OCI-LY7 (cell line): ENCODE results near the gene BAIAP2L2. TPM values are rescaled to one million over a fixed set of nuclear protein-coding genes. Genes with fewer than 3 reads are reported as not detected.

ENCODE experiments used
- BruUV-seq: library from RNA; stranded (reverse); fragments of 400-500 nt; replicated peaks from 2 replicates; lab custom pipeline; 2021; lab: Mats Ljungman, UMichigan
- CTCF ChIA-PET: fragments of 300-600 bp; sonication (Branson Sonifier 250); formaldehyde crosslinking; loops from one replicate; lab custom pipeline; 2022; ENCODE audit warnings: antibody characterized with exemption; ENCODE audit not compliant: unreplicated experiment; lab: Charles Lee
- POLR2A ChIA-PET: fragments of 300-600 bp; sonication (Branson Sonifier 250); formaldehyde crosslinking; loops from one replicate; lab custom pipeline; 2022; ENCODE audit warnings: antibody characterized with exemption; lab: Charles Lee
- DNase-seq: peaks from one replicate; pipeline ENCODE4 v3.0.0-alpha.2; 2015; ENCODE audit warnings: low spot score
- H2AFZ ChIP-seq: fragments of 200-600 bp; sonication (generic), shearing (Covaris generic); 2 replicates; pipeline ENCODE4 v1.6.1; 2014; ENCODE audit warnings: mild to moderate bottlenecking, antibody characterized with exemption, low read length, moderate library complexity
- H3K27ac ChIP-seq: fragments of 200-600 bp; sonication (generic); 2 replicates; pipeline ENCODE4 v1.5.1; 2014; ENCODE audit warnings: mixed run types, low read depth, mild to moderate bottlenecking, moderate library complexity, low read length, inconsistent platforms; ENCODE audit not compliant: poor library complexity, severe bottlenecking
- H3K36me3 ChIP-seq: fragments of 200-600 bp; sonication (generic); 2 replicates; pipeline ENCODE4 v1.6.1; 2014; ENCODE audit warnings: mild to moderate bottlenecking, antibody characterized with exemption, low read length, moderate library complexity, mixed read lengths; ENCODE audit not compliant: insufficient read depth
- H3K4me1 ChIP-seq: fragments of 200-600 bp; sonication (generic); 2 replicates; pipeline ENCODE4 v1.5.1; 2014; ENCODE audit warnings: mild to moderate bottlenecking, low read length; ENCODE audit not compliant: insufficient read depth, poor library complexity, severe bottlenecking
- H3K4me2 ChIP-seq: fragments of 200-600 bp; sonication (generic); 2 replicates; pipeline ENCODE4 v1.6.1; 2014; ENCODE audit warnings: mild to moderate bottlenecking, low read length
- H3K4me3 ChIP-seq: fragments of 200-600 bp; sonication (generic); 2 replicates; pipeline ENCODE4 v1.5.1; 2014; ENCODE audit warnings: mild to moderate bottlenecking, low read depth, low read length; ENCODE audit not compliant: poor library complexity, severe bottlenecking
- H3K79me2 ChIP-seq: fragments of 200-600 bp; sonication (generic); 2 replicates; pipeline ENCODE4 v1.6.1; 2016; ENCODE audit warnings: low read depth, mild to moderate bottlenecking, low read length, moderate library complexity, mixed read lengths; ENCODE audit not compliant: insufficient read depth
- H3K9me2 ChIP-seq: fragments of 200-600 bp; sonication (generic); 2 replicates; pipeline ENCODE4 v1.6.1; 2016; ENCODE audit warnings: mild to moderate bottlenecking, low read length, mixed read lengths; ENCODE audit not compliant: insufficient read depth
- H3K9me3 ChIP-seq: fragments of 200-600 bp; sonication (generic); 2 replicates; pipeline ENCODE4 v1.6.1; 2014; ENCODE audit warnings: mild to moderate bottlenecking, mixed run types, low read length, mixed read lengths
- H4K20me1 ChIP-seq: fragments of 200-600 bp; sonication (generic); 2 replicates; pipeline ENCODE4 v1.6.1; 2014; ENCODE audit warnings: mild to moderate bottlenecking, antibody characterized with exemption, low read length, moderate library complexity, mixed read lengths; ENCODE audit not compliant: insufficient read depth
- EZH2phosphoT487 ChIP-seq: fragments of 200-600 bp; sonication (generic); IDR thresholded peaks from 2 replicates; pipeline ENCODE4 v1.6.1; 2018; ENCODE audit warnings: low read depth, borderline replicate concordance, mild to moderate bottlenecking, mixed run types, antibody characterized with exemption, low read length, moderate library complexity, mixed read lengths
- intact Hi-C: fragments of 100-400 bp; cut with micrococcal nuclease; formaldehyde crosslinking; loops from one replicate; pipeline ENCODE4 v1.10.0; 2022; ENCODE audit not compliant: unreplicated experiment
- total RNA-seq, 2 experiments: library from RNA; depleted of rRNA in 1 of 2; stranded (reverse); fragments of >200 nt in 1 of 2; shearing (Covaris generic) in 1 of 2; gene quantifications; 2 replicates each; pipeline ENCODE4 v1.2.3, GENCODE V29; 2014 to 2022
- TF ChIP-seq, protein P1 (sequence below): fragments of 200-600 bp; sonication (generic); conservative IDR thresholded peaks from 2 replicates; pipeline ENCODE4 v1.5.1; 2014; ENCODE audit warnings: mild to moderate bottlenecking, antibody characterized with exemption, low read length, moderate library complexity, mixed read lengths

BAIAP2L2 gene
- total RNA-seq, 2 experiments from 2014 or later = 0.35 to 1.9 TPM

DNA sequence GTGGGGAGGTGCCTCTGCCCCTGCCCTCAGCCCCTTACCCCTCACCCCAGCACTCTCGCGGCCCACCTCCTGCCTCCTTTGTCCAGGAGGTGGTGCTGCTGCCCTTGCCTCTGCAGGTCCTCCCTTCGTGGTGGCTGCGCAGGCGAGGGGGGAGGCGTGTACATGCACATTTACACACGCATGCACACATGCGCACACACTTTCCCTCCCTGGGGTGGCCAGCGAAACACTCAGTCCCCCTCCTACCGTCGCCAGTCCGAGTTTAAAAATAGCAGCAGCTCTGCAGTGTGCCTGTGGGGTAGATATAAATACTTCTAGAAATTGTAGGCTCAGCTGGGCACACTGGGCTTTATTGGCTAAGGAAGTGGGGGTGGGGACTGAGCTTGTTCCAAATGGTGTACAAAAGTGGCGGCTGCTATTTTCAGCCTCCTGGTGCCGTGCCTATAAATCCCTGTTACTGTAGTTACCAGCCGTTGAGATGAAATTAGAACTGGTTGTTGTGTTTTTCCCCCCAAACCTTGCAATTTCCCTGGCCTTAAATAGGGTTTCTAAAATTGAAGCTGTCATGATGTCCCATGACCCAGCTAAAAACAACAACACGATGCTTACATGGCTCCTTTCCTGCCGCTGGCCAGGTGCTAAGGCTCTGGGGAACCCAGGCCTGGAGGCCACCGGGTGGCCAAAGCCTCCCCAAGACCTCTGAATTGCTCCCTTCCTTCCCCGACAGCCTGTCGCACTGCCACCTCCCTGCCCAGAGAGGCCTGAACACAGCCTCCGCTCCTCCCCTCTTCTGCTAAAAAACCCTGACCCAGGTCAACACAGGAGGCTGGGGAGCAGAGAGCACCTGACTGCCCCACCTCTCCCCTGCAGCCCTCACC is 40.9 kb downstream of the BAIAP2L2 start:
- intact Hi-C loops = no loop called here
- CTCF ChIA-PET = no interaction called here
- H3K27ac ChIP-seq = no peak overlapping the region
- no peak overlapping the region for H2AFZ ChIP-seq
- no TSS peak for BruUV-seq
- TF ChIP-seq, protein P1, sequence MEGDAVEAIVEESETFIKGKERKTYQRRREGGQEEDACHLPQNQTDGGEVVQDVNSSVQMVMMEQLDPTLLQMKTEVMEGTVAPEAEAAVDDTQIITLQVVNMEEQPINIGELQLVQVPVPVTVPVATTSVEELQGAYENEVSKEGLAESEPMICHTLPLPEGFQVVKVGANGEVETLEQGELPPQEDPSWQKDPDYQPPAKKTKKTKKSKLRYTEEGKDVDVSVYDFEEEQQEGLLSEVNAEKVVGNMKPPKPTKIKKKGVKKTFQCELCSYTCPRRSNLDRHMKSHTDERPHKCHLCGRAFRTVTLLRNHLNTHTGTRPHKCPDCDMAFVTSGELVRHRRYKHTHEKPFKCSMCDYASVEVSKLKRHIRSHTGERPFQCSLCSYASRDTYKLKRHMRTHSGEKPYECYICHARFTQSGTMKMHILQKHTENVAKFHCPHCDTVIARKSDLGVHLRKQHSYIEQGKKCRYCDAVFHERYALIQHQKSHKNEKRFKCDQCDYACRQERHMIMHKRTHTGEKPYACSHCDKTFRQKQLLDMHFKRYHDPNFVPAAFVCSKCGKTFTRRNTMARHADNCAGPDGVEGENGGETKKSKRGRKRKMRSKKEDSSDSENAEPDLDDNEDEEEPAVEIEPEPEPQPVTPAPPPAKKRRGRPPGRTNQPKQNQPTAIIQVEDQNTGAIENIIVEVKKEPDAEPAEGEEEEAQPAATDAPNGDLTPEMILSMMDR = peak; percentile 63
- TF ChIP-seq EZH2phosphoT487 = no peak
- H3K36me3 ChIP-seq = no peaks in the 10 kb centered on the region
- H3K4me1 ChIP-seq = no peaks in the 10 kb centered on the region
- H3K9me2 ChIP-seq = no peaks in the 10 kb centered on the region
- H3K4me3 ChIP-seq = no peak overlapping the region
- POLR2A ChIA-PET = no interaction called here
- DNase-seq = peak; percentile 15
- no peaks in the 10 kb centered on the region for H3K9me3 ChIP-seq
- no peak overlapping the region for H3K4me2 ChIP-seq
- H4K20me1 ChIP-seq = no peaks in the 10 kb centered on the region
- no peaks in the 10 kb centered on the region for H3K79me2 ChIP-seq

DNA sequence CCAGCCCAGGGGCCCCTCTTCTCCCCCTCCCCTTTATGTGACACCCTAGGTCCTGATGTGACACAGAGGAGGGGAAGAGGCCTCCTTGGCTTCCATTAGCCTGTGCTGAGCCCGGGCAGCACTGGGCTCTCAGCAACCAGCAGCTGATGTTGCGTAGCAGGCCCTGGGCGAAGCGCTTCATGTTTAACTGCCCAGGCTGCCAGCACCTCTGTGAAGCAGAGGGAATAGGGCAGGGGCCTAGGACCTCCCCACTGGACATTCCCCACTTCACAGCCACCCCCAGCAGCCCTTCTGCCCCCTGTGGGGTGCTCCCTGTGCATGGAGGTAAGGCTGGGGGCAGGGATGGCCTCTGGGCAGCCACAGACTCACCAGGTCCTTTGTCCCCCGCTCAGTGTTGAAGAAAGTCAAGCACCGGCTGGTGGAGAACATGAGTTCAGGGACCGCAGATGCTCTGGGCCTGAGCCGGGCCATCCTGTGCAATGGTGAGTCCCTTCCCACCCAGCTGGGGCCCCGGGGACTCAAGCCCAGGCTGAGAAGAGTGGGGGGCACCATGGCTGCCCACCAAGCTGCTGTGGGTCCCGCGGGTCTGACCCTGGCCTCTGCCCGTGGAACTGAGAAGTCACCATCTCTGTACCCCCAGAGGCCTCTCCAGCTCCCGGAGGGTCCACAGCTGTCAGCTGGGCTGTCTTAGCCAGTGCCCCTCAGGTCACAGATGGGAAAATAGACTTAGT is 41.7 kb downstream of the BAIAP2L2 start:
- H4K20me1 ChIP-seq = no peaks in the 10 kb centered on the region
- H3K36me3 ChIP-seq = no peaks in the 10 kb centered on the region
- no peaks in the 10 kb centered on the region for H3K9me2 ChIP-seq
- H3K4me3 ChIP-seq = no peak overlapping the region
- TF ChIP-seq EZH2phosphoT487 = no peak
- TF ChIP-seq, protein P1 = no peak
- H3K4me2 ChIP-seq = no peak overlapping the region
- H3K27ac ChIP-seq = no peak overlapping the region
- no peak overlapping the region for H2AFZ ChIP-seq
- POLR2A ChIA-PET = no interaction called here
- H3K9me3 ChIP-seq = no peaks in the 10 kb centered on the region
- CTCF ChIA-PET = no interaction called here
- DNase-seq = no peak
- no peaks in the 10 kb centered on the region for H3K4me1 ChIP-seq
- no peaks in the 10 kb centered on the region for H3K79me2 ChIP-seq
- no TSS peak for BruUV-seq
- intact Hi-C loops = no loop called here
